K562 (cell line): ENCODE data around the gene REPS1. TPM values are rescaled to one million over a fixed set of nuclear protein-coding genes. Genes with fewer than 3 reads are reported as not detected.

Experiments
- ATAC-seq: fragments of 200-7000 bp; cut with Tn5 transposase; 3 replicates; pipeline ENCODE4 v1.9.1; 2020; ENCODE audit warnings: moderate library complexity
- BruUV-seq: library from RNA; stranded (reverse); fragments of 400-500 nt; replicated peaks from 2 replicates; lab custom pipeline; 2021; lab: Mats Ljungman, UMichigan
- CTCF ChIA-PET: fragments of 300-600 bp; formaldehyde crosslinking; extraction: SDS; loops from one replicate; lab custom pipeline; 2021; ENCODE audit warnings: low intra/inter-chr PET ratio; lab: Yijun Ruan, JAX
- POLR2A ChIA-PET: fragments of 300-600, 350-650 bp; sonication (Branson Sonifier 250); formaldehyde crosslinking; extraction: SDS; loops from one replicate; lab custom pipeline; 2021; ENCODE audit warnings: antibody characterized with exemption, inconsistent platforms; lab: Yijun Ruan, JAX
- DNase-seq, 4 experiments: peaks; one replicate each; pipeline versions ENCODE4 v3.0.0 to v3.0.0-alpha.2; 2011 to 2018; ENCODE audit warnings: low spot score in 3 of 4, mixed read lengths in 3 of 4; ENCODE audit errors: extremely low read depth in 1 of 4
- FAIRE-seq: peaks from 2 replicates; lab custom pipeline; 2011; peaks lifted over from hg19 to GRCh38; lab: Jason Lieb, UNC
- H2AFZ ChIP-seq: 2 replicates; pipeline ENCODE4 v1.6.0; 2011; ENCODE audit warnings: low read depth, low read length, control low read depth, inconsistent platforms
- H3K27ac ChIP-seq: fragments of 200-600 bp; 3 replicates; pipeline ENCODE4 v1.8.0; 2011; ENCODE audit warnings: low read depth, mild to moderate bottlenecking, control low read depth, inconsistent platforms, low read length, moderate library complexity, mixed read lengths; ENCODE audit errors: extremely low read depth
- H3K27me3 ChIP-seq, 2 experiments: fragments of 300-600 bp in 1 of 2; 2 replicates in 1 of 2; 3 replicates in 1 of 2; pipeline versions ENCODE4 v1.6.0 to v1.8.0; 2011; ENCODE audit warnings: inconsistent platforms in 2 of 2, low read length in 2 of 2, mild to moderate bottlenecking in 1 of 2, mixed read lengths in 1 of 2, moderate library complexity in 1 of 2; ENCODE audit not compliant: control insufficient read depth in 2 of 2, insufficient read depth in 2 of 2
- H3K36me3 ChIP-seq: fragments of 300-600 bp; 3 replicates; pipeline ENCODE4 v1.8.0; 2011; ENCODE audit warnings: mild to moderate bottlenecking, low read length, inconsistent platforms; ENCODE audit not compliant: control insufficient read depth, insufficient read depth
- H3K4me1 ChIP-seq, 2 experiments: fragments of 200-600 bp in 1 of 2; replicated peaks in 1 of 2; 2 replicates in 1 of 2; 3 replicates in 1 of 2; pipeline versions ENCODE4 v1.5.1 to v1.8.0; 2011; ENCODE audit warnings: inconsistent platforms in 2 of 2, low read length in 2 of 2, mild to moderate bottlenecking in 1 of 2, mixed read lengths in 1 of 2, moderate library complexity in 1 of 2; ENCODE audit not compliant: control insufficient read depth in 2 of 2, insufficient read depth in 2 of 2
- H3K4me2 ChIP-seq: 2 replicates; pipeline ENCODE4 v1.6.1; 2011; ENCODE audit warnings: low read length, control low read depth, inconsistent platforms, mixed read lengths; ENCODE audit not compliant: insufficient read depth
- H3K4me3 ChIP-seq: fragments of 200-600 bp; sonication (generic), shearing (Covaris generic); 2 replicates; pipeline ENCODE4 v1.5.1; 2016; ENCODE audit warnings: control low read depth, inconsistent platforms
- H3K79me2 ChIP-seq: fragments of 200-600 bp; 3 replicates; pipeline ENCODE4 v1.8.0; 2011; ENCODE audit warnings: low read length, inconsistent platforms; ENCODE audit not compliant: control insufficient read depth, insufficient read depth
- H3K9ac ChIP-seq, 2 experiments: 2 replicates each; pipeline versions ENCODE4 v1.6.0 to v1.6.1; 2011; ENCODE audit warnings: low read depth in 2 of 2, low read length in 2 of 2, control low read depth in 1 of 2, inconsistent platforms in 1 of 2, mild to moderate bottlenecking in 1 of 2, mixed read lengths in 1 of 2; ENCODE audit not compliant: insufficient read depth in 1 of 2
- H3K9me1 ChIP-seq: one replicate; pipeline ENCODE4 v1.6.0; 2011; ENCODE audit warnings: inconsistent platforms, mild to moderate bottlenecking, low read length, moderate library complexity; ENCODE audit not compliant: control insufficient read depth, insufficient read depth
- H3K9me3 ChIP-seq: replicated peaks from 2 replicates; pipeline ENCODE4 v1.5.1; 2011; ENCODE audit warnings: low read depth, low read length, inconsistent platforms; ENCODE audit not compliant: control insufficient read depth, insufficient read depth
- H4K20me1 ChIP-seq: replicated peaks from 2 replicates; pipeline ENCODE4 v1.6.1; 2011; ENCODE audit warnings: low read length, inconsistent platforms, mixed read lengths; ENCODE audit not compliant: control insufficient read depth, insufficient read depth
- CBFA2T3 ChIP-seq: fragments of 450-650 bp; IDR thresholded peaks from 2 replicates; pipeline ENCODE4 v1.6.1; 2017
- HBP1 ChIP-seq: fragments of 450-650 bp; formaldehyde crosslinking; IDR thresholded peaks from 2 replicates; pipeline ENCODE4 v1.4.0; 2022; ENCODE audit warnings: missing genetic modification characterization
- MGA ChIP-seq: fragments of 450-650 bp; IDR thresholded peaks from 2 replicates; pipeline ENCODE4 v1.6.1; 2016; ENCODE audit warnings: mild to moderate bottlenecking, moderate library complexity
- NRF1 ChIP-seq, 2 experiments: fragments of 450-650 bp; IDR thresholded peaks in 1 of 2; conservative IDR thresholded peaks in 1 of 2; 2 replicates each; pipeline ENCODE4 v1.6.1; 2014; ENCODE audit warnings: mild to moderate bottlenecking in 2 of 2
- PRPF4 ChIP-seq: fragments of 200-400 bp; formaldehyde crosslinking; IDR thresholded peaks from one replicate; pipeline ENCODE4 v1.6.1; 2017; ENCODE audit warnings: low read length, low read depth, mild to moderate bottlenecking; ENCODE audit not compliant: insufficient read depth, poor library complexity, severe bottlenecking
- PTBP1 ChIP-seq: fragments of 200-400 bp; formaldehyde crosslinking; IDR thresholded peaks from 2 replicates; pipeline ENCODE4 v1.6.1; 2017; ENCODE audit warnings: low read depth, low read length
- SIX5 ChIP-seq, 2 experiments: IDR thresholded peaks; 2 replicates each; pipeline ENCODE4 v1.6.1; 2011; ENCODE audit warnings: low read length in 2 of 2, borderline replicate concordance in 1 of 2, low read depth in 1 of 2, mild to moderate bottlenecking in 1 of 2, moderate library complexity in 1 of 2; ENCODE audit not compliant: insufficient read depth in 1 of 2
- U2AF1 ChIP-seq: fragments of 200-400 bp; formaldehyde crosslinking; optimal IDR thresholded peaks from 2 replicates; pipeline ENCODE3; 2017; ENCODE audit warnings: mild to moderate bottlenecking, low read depth, low read length, moderate library complexity
- XRCC3 ChIP-seq: fragments of 450-650 bp; IDR thresholded peaks from 2 replicates; pipeline ENCODE4 v1.6.1; 2017; ENCODE audit warnings: mild to moderate bottlenecking, moderate library complexity
- ZNF445 ChIP-seq: fragments of 250-450 bp; sonication (Bioruptor Pico); IDR thresholded peaks from 2 replicates; pipeline ENCODE4 v1.4.0; 2020; ENCODE audit warnings: low read depth, mild to moderate bottlenecking, moderate library complexity
- ZNF785 ChIP-seq: fragments of 250-450 bp; sonication (Bioruptor Pico); IDR thresholded peaks from 2 replicates; pipeline ENCODE4 v1.4.0; 2020; ENCODE audit warnings: mild to moderate bottlenecking
- ZZZ3 ChIP-seq: fragments of 450-650 bp; IDR thresholded peaks from 2 replicates; pipeline ENCODE4 v1.6.1; 2016; ENCODE audit warnings: antibody characterized with exemption, mild to moderate bottlenecking, moderate library complexity
- in situ Hi-C: fragments of 300-500 bp; cut with MboI; formaldehyde crosslinking; loops from 4 replicates; pipeline ENCODE4 v1.15.0; 2018; ENCODE audit warnings: inconsistent platforms, mixed read lengths
- intact Hi-C: fragments of 100-400 bp; cut with micrococcal nuclease; formaldehyde crosslinking; loops from 2 replicates; pipeline ENCODE4 v1.14.2; 2022
- polyA plus RNA-seq, 8 experiments: library from polyadenylated mRNA; depleted of rRNA in 4 of 8; stranded (reverse) in 5 of 8; unstranded in 3 of 8; fragments of >200 nt; fragmentation: Nextera tagmentation in 2 of 8; fragmentation: Illumina TruSeq in 1 of 8; extraction: Ambion mirVana in 2 of 8; extraction: Trizol in 1 of 8; gene quantifications; 2 replicates each; pipeline versions ENCODE4 v1.2.1 to v1.2.3, GENCODE V29; 2011 to 2014; ENCODE audit warnings: inconsistent platforms in 1 of 8, missing spikeins in 1 of 8
- total RNA-seq, 7 experiments: library from RNA; depleted of rRNA in 6 of 7; stranded (reverse); fragments of >200 nt in 6 of 7; fragmentation: Illumina TruSeq in 2 of 7; extraction: Trizol in 2 of 7; gene quantifications; 2 replicates each; pipeline versions ENCODE4 v1.2.1 to v1.2.3, GENCODE V29; 2011 to 2021; ENCODE audit warnings: low replicate concordance in 1 of 7

The REPS1 gene
- total and polyA plus RNA-seq, 9 of the 15 experiments (the other 6 are each of a cell fraction or from before 2014, with no cell fraction given) = 7.9 to 36.0 (median 27.8) TPM

GRCh38 chr6:138923561-138923960, 64.5 kb downstream of the REPS1 start:
- no peaks in the 10 kb centered on the region for H3K79me2 ChIP-seq
- CTCF ChIA-PET = no interaction called here
- H3K9ac ChIP-seq = no peak overlapping the region
- H3K4me3 ChIP-seq = no peak overlapping the region
- H4K20me1 ChIP-seq = no peaks in the 10 kb centered on the region
- intact Hi-C loops (no loop called here), in situ Hi-C loops (no loop called here)
- FAIRE-seq = no peak
- H2AFZ ChIP-seq = no peak overlapping the region
- DNase-seq = no peak
- POLR2A ChIA-PET = no interaction called here
- peaks cover 5% of the 10 kb centered on the region; the same call in 1 of the 3 replicates for H3K36me3 ChIP-seq
- H3K27ac ChIP-seq = no peak overlapping the region
- H3K4me1 ChIP-seq = no peaks in the 10 kb centered on the region
- no peaks in the 10 kb centered on the region for H3K9me1 ChIP-seq
- H3K4me2 ChIP-seq = no peak overlapping the region
- no peaks in the 10 kb centered on the region for H3K27me3 ChIP-seq
- BruUV-seq = no TSS peak
- H3K9me3 ChIP-seq = no peaks in the 10 kb centered on the region
- ATAC-seq = no peak
- TF ChIP-seq MGA (no peak), NRF1 (conservative IDR thresholded peaks at IDR 0.05 in 1 of 2, IDR thresholded peaks at IDR 0.05 in 1 of 2) (no peak), ZNF445 (no peak), ZNF785 (CRISPR knock-in tag) (no peak), ZZZ3 (no peak), XRCC3 (no peak), CBFA2T3 (no peak), PTBP1 (no peak), U2AF1 (no peak), HBP1 (no peak), PRPF4 (no peak), SIX5 (IDR thresholded peaks at IDR 0.05; ENCODE audit: borderline replicate concordance in 1 of 2, insufficient read depth in 1 of 2, low read depth in 1 of 2, low read length in 2 of 2) (no peak)
